Stimulated activated CD8-positive, alpha-beta memory T cell treated with anti-CD3 and anti-CD28 coated beads, Interleukin-7, amount 100 ng/mL, for 4 hours (primary cell): ENCODE measurements around the gene RUNX3.

Experiments
- DNase-seq, 2 donors: peaks; one replicate each; pipeline ENCODE4 v3.0.0-alpha.2; 2020; ENCODE audit warnings: low read depth in 2 of 2

RUNX3 gene

DNA sequence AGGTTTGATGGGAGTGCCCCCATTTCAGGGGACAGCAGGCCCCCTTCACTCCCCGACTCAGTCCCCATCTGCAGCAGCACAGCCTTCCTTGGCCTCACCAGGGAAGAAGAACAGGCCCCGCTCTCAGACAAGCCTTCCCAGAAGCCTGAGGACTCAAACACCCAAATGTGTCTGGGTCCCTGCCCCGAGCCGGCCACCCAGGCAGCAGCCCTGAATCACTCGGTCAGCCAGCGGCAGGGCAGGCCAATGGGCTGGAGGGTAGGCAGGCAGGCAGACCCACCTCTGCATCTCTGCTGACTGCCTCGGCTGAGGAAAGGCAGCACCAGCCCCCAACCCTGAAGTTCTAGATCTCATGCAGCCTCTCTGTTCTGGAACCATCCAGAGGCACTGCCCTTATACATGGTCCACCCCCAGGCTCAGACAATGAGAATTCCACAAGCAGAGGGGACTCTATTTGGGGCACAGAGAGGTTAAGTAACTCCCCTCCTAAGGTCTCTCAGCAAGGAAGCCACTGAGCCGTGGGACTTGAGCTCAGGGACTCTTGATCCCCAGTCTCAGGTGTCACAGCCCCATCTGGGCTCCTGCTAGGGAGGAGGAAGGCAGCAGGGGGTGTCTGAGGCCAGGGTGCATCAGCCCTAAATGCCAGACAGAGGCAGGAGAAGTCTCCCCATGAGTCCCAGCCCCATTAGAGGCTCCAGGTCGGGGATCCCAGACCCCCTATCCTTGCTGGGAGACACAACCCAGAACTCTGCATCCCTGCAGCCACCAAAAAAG is 33.2 kb upstream of the RUNX3 start:
- peak in 1 of 2 donors; percentile 37 for DNase-seq

DNA sequence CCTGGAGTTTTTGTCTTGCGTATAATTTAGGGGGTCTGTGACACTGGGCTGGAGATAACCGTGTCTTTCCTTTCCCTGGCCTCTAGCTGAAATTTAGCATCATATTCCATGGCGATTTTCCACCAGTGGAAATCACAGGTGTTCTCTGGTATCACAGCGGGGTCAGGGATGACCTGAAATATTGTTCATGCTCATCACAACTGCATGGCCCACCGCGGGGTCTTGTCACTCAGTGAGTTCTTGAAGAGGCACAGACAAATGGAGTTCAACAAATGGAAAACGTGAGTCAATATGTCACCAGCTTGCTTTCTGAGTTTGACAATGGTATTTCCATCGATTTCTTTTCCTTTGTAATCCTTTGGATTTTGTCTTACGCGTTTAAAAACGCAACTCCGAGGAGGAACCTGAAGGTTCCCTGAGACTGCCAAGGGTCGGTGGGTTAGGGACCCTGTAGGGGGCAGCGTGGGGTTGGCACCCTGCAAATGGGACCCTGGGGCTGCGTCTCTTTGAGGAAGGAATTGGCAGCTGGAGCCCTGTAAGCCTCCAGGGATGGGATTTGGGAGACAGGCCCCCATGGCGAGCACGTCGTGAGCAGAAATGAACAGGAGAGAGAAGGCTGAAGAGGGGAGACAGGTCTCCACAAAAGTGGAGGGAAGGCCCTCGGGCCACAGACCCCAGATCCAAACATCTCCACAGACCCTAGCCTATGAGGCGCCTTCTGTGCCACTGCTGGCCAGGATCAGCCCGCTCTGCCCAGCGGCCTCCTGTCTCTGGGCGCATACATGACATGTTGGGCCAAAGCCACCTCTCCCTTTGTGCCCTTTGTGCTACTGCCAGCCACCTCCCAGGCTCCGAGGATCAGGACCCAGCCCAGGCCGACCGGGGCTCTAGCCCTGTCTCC is 32.1 kb upstream of the RUNX3 start:
- no peak for DNase-seq

DNA sequence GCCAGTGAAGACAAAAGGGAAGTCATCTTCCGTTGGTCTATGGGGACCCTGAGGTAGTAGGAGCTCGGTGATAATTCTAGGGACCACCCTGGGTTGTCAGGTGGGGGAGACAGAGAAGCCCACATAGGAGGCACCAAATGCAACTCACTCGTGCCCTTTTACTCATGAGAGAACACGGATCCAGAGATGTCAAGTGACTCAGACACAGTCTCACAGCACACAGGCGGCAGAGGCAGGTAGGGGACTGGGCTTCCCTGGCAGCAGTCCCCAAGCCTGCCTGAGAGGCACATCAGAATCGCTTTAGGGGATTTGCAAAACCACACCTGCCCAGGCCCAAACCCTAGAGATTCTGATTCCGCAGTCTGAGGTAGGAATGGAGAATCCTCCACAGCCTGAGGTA is 31.3 kb upstream of the RUNX3 start:
- no peak for DNase-seq

DNA sequence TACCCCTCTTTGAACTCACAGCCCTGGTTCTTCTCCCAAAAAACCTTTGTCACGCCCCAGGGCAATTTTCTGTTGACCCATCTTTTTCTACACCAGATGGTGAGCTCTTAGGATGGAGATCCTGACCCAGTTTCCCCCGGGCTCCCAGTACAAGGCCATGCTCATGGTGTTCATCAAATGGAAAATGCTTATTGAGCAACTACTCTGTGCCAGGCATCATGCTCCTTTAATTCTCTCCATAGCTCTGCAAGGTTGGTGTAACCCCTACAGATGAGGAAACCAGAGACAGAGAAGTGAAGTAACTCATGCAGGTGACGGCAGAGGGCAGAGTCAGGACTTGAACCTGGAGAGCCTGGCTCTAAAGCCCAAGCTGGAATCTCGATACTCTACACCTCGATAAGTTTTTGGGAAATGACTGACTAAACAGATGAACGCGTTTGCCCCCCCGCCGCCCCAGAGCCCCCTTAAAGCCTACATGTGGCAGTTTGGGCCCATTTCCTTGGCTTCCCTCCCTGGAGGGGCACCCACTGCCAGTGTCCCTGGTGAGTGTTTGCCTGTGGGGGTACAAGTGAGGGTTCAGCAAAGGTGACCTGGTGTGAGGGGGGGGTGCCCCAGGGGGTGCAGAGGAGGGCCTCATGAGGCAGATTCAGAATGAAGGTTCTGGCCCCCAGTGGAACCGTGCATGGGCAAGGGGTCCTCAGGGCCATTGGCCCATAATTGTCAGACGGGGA is 30.2 kb upstream of the RUNX3 start:
- DNase-seq = no peak

DNA sequence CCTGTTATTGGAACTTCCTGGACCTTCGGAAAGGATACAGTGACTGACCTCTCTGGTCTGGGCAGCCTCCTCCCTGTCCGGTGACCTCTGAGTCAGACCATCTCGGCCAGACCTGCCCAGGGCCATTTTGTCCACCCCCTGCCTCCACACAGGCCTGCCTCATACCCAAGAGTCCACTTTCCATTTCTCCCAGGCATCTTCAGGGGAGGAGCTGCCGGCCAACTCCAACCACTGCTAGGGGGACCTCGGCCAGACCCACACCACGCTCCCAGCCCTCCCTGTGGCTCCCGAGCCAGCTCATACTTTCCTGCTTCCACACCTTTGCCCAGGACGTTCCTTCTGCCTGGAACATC is 29.5 kb upstream of the RUNX3 start:
- DNase-seq = no peak

- DNase-seq = no peak
These were observed 28.9 kb upstream of the RUNX3 start for GRCh38 chr1:24958766-24959622.

GRCh38 chr1:24957808-24958752 is 28.0 kb upstream of the RUNX3 start:
- DNase-seq = no peak

GRCh38 chr1:24957016-24957807 is 27.1 kb upstream of the RUNX3 start:
- DNase-seq = no peak

GRCh38 chr1:24955779-24956365 is 25.8 kb upstream of the RUNX3 start:
- DNase-seq = no peak

- DNase-seq = peak; percentile 72 to 75
These were observed 25.1 kb upstream of the RUNX3 start for GRCh38 chr1:24955161-24955560.

GRCh38 chr1:24954631-24955030 is 24.6 kb upstream of the RUNX3 start:
- DNase-seq = no peak

GRCh38 chr1:24954022-24954421 is 23.9 kb upstream of the RUNX3 start:
- DNase-seq = no peak

DNA sequence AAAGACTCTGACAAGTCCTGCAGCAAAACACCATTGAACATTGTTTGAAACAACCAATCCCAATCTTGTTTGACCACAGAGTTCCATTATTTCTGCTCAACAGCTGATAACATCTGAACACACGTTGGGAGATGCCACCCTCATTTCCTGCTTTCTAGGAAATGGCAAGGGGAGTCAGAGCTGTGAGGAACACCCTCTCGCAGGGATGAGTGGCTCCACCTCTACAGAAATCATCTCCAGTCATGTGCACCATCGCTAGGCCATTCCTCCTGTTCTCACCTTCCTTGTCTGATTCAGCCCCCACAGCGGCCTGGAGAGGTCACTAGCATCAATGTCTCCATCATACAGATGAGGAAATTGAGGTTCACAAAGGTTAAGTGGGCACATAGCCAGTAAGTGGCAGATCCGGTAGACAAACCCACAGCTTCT is 22.4 kb upstream of the RUNX3 start:
- no peak for DNase-seq

GRCh38 chr1:24951810-24952412 is 21.8 kb upstream of the RUNX3 start:
- DNase-seq = no peak

- DNase-seq = no peak
These were observed 21.3 kb upstream of the RUNX3 start for GRCh38 chr1:24951337-24951736.

GRCh38 chr1:24949331-24949881 is 19.3 kb upstream of the RUNX3 start:
- DNase-seq = no peak

- DNase-seq = no peak
These were observed 18.2 kb upstream of the RUNX3 start for GRCh38 chr1:24948079-24948827.
